SK-N-SH (cell line): Measurements from ENCODE around the gene METTL1.

Experiments used
- CTCF ChIP-seq: fragments of 200-600 bp; sonication (generic); IDR thresholded peaks from 2 replicates; pipeline ENCODE4 v1.6.1; 2017; ENCODE audit warnings: antibody characterized with exemption, mild to moderate bottlenecking, moderate library complexity
- EZH2phosphoT487 ChIP-seq: fragments of 200-600 bp; sonication (generic); IDR thresholded peaks from 2 replicates; pipeline ENCODE4 v1.6.1; 2017; ENCODE audit warnings: low read depth, mixed run types, mild to moderate bottlenecking, antibody characterized with exemption, moderate library complexity, borderline replicate concordance
- MAX ChIP-seq: IDR thresholded peaks from 2 replicates; pipeline ENCODE4 v1.4.0; 2012; ENCODE audit warnings: low read depth
- NRF1 ChIP-seq: IDR thresholded peaks from 2 replicates; pipeline ENCODE4 v1.6.1; 2012; ENCODE audit warnings: low read depth, mild to moderate bottlenecking, low read length

- TF ChIP-seq CTCF, result no peak
- TF ChIP-seq MAX, result no peak
- TF ChIP-seq EZH2phosphoT487, result no peak
- TF ChIP-seq NRF1, result no peak
Measured at GRCh38 chr12:57761391-57761998, 10.4 kb downstream of the METTL1 start.
